ENCODE results near the gene ERGIC1. TPM values are rescaled to one million over a fixed set of nuclear protein-coding genes. Genes with fewer than 3 reads are reported as not detected.

The ERGIC1 gene
- total RNA-seq, 1 donor from 2014 or later: 105 TPM

GRCh38 chr5:172834415-172835289, 601 bp downstream of the ERGIC1 start:
- Mint-ChIP-seq H3K9me3 (no peaks in the 10 kb centered on the region), H3K27ac (peak overlapping the region; percentile 50), H3K27me3 (no peaks in the 10 kb centered on the region), H3K4me3 (peak overlapping the region; percentile 88), H3K4me1 (ENCODE audit: unreplicated experiment) (peaks cover 30% of the 10 kb centered on the region), H3K36me3 (peaks cover 3% of the 10 kb centered on the region)
- TF ChIP-seq CTCF (conservative IDR thresholded peaks at IDR 0.05): no peak
- no peak for DNase-seq (ENCODE audit: extremely low spot score, unreplicated experiment)

- H3K4me3 Mint-ChIP-seq: peak overlapping the region; percentile 88
- H3K27me3 Mint-ChIP-seq: no peaks in the 10 kb centered on the region
- peak overlapping the region; percentile 50 for H3K27ac Mint-ChIP-seq
- no peak for TF ChIP-seq CTCF (conservative IDR thresholded peaks at IDR 0.05)
- DNase-seq (ENCODE audit: extremely low spot score, unreplicated experiment): no peak
- H3K36me3 Mint-ChIP-seq: peaks cover 3% of the 10 kb centered on the region
- no peaks in the 10 kb centered on the region for H3K9me3 Mint-ChIP-seq
- peaks cover 35% of the 10 kb centered on the region for H3K4me1 Mint-ChIP-seq (ENCODE audit: unreplicated experiment)
Observed at GRCh38 chr5:172835290-172835993, 1.4 kb downstream of the ERGIC1 start.

GRCh38 chr5:172835994-172836356, 1.9 kb downstream of the ERGIC1 start:
- peak overlapping the region; percentile 88 for H3K4me3 Mint-ChIP-seq

GRCh38 chr5:172837640-172838039, 3.6 kb downstream of the ERGIC1 start:
- peaks cover 3% of the 10 kb centered on the region for H3K36me3 Mint-ChIP-seq
- no peaks in the 10 kb centered on the region for H3K9me3 Mint-ChIP-seq
- DNase-seq (ENCODE audit: extremely low spot score, unreplicated experiment): no peak
- no peak overlapping the region for H3K27ac Mint-ChIP-seq
- no peaks in the 10 kb centered on the region for H3K27me3 Mint-ChIP-seq
- TF ChIP-seq CTCF (conservative IDR thresholded peaks at IDR 0.05): no peak
- H3K4me1 Mint-ChIP-seq (ENCODE audit: unreplicated experiment): peaks cover 42% of the 10 kb centered on the region
- H3K4me3 Mint-ChIP-seq: peak overlapping the region; percentile 34

More at GRCh38 chr5:172835994-172836356, 1.9 kb downstream of the ERGIC1 start:
- DNase-seq (ENCODE audit: extremely low spot score, unreplicated experiment): no peak
- Mint-ChIP-seq H3K9me3 (no peaks in the 10 kb centered on the region), H3K4me1 (ENCODE audit: unreplicated experiment) (peaks cover 38% of the 10 kb centered on the region), H3K27me3 (no peaks in the 10 kb centered on the region), H3K36me3 (peaks cover 3% of the 10 kb centered on the region), H3K27ac (peak overlapping the region; percentile 38)
- no peak for TF ChIP-seq CTCF (conservative IDR thresholded peaks at IDR 0.05)

GRCh38 chr5:172838151-172838875, 4.3 kb downstream of the ERGIC1 start:
- no peak for DNase-seq (ENCODE audit: extremely low spot score, unreplicated experiment)
- peaks cover 6% of the 10 kb centered on the region for H3K36me3 Mint-ChIP-seq
- TF ChIP-seq CTCF (conservative IDR thresholded peaks at IDR 0.05): no peak
- no peaks in the 10 kb centered on the region for H3K9me3 Mint-ChIP-seq
- peaks cover 42% of the 10 kb centered on the region for H3K4me1 Mint-ChIP-seq (ENCODE audit: unreplicated experiment)
- no peak overlapping the region for H3K4me3 Mint-ChIP-seq
- H3K27me3 Mint-ChIP-seq: no peaks in the 10 kb centered on the region
- no peak overlapping the region for H3K27ac Mint-ChIP-seq
